HG02938 (cell line): ENCODE data around the gene FAM83C.

Experiments
- ATAC-seq: cut with Tn5 transposase; IDR thresholded peaks from one replicate; pipeline ENCODE4 v1.9.1; 2021; ENCODE audit warnings: mild to moderate bottlenecking, moderate library complexity; ENCODE audit not compliant: unreplicated experiment

FAM83C gene

DNA sequence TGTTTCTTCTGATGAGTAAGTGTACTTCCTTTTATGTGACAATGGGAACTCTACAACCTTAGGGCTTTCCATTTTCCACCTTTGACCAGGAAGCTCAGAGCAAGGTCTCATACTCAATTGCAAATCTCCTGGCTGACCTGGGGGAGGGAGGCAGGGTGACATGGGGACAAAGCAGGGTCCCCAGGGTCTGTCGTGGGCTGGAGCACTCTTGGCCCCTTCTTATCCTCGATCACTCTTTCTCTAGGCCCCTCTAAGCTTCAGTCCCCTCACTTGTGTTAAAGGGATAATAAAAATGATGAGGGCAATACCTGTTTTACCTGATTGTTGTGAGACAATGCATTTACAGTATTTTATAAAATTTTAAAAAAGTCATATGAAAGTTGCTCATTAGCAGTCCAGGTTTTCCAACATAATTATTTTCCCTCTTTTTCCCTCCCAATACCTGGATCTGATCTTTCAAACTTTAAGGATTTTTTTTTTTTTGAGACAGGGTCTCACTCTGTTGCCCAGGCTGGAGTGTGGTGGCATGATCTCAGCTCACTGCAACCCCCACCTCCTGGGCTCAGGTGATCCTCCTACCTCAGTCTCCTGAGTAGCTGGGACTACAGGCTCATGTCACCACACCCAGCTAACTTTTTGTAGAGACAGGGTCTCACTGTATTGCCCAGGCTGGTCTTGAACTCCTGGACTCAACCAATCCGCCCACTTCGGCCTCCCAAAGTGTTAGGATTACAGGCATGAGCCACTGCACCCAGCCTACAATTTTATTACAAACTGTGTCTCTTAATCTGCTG is 8.4 kb upstream of the FAM83C start:
- no peak for ATAC-seq

- no peak for ATAC-seq
Observed at GRCh38 chr20:35299780-35300179, 7.6 kb upstream of the FAM83C start.

DNA sequence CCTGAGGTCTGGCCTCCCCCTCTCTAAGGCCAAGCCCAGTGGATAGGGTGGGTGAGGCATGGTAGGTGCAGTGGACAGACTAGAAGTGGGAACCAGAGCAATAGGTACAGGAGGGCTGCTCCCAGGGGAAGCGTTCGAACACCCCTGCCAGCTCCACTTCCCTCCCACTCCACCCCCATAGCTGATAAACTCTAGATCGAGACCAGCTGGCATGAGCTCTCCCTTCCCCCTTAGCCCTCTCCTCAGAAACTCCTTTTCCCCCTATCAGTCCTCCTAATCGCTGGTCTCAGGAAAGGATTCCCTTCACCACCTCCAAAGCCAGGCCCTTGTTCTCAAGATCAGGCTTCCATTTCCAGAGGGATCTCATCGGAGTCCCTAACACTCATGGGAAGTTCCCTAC is 6.0 kb upstream of the FAM83C start:
- ATAC-seq, result no peak

- ATAC-seq, result no peak
Observed at GRCh38 chr20:35297740-35298139, 5.5 kb upstream of the FAM83C start.

DNA sequence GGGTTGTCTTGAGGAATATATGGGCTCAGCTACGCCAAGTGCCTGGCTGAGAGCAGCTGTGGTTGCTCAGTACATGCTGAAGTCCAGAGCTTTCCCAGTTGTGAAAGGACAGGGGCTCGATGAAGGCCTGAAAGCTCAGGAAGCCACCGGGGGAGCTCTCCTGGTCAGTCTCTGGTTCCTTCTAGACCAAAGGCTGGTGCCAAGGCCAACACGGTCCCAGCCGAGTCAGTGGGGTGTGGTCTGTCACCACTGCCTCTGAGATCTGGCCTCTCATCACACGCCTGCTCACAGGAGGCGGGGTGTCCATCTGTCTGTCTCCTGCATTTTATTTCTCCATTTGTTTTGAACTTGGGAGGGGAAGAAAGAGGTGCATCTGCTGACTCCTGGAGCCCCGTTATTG is 4.9 kb upstream of the FAM83C start:
- no peak for ATAC-seq

- no peak for ATAC-seq
Observed at GRCh38 chr20:35296101-35296554, 3.9 kb upstream of the FAM83C start.

DNA sequence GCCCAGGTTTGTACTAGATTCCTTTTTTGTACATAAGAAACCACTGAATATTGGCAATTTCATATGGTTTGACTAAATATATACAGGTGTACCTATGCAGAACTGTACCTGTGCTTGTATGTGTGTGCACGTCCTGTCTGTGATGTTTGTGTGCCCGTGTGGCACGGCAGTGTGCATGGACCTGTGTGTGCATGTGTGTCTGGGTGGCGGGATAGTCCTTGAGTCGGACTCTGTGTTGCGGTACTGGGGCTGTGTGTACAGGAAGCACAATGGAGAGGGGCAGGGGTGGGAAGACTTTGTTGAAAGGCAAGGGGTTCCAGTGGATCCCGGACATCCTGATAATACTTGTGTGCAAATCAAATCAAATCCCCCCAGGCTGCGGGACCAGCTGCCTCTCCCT is 3.4 kb upstream of the FAM83C start:
- ATAC-seq, result no peak

GRCh38 chr20:35295058-35295457 is 2.8 kb upstream of the FAM83C start:
- ATAC-seq, result no peak

GRCh38 chr20:35294293-35294685 is 2.1 kb upstream of the FAM83C start:
- no peak for ATAC-seq

- ATAC-seq, result no peak
Observed at GRCh38 chr20:35293303-35294292, 1.4 kb upstream of the FAM83C start.

GRCh38 chr20:35292504-35293285 is 470 bp upstream of the FAM83C start:
- ATAC-seq, result no peak

GRCh38 chr20:35290887-35291417 is 1.3 kb downstream of the FAM83C start:
- ATAC-seq, result no peak

DNA sequence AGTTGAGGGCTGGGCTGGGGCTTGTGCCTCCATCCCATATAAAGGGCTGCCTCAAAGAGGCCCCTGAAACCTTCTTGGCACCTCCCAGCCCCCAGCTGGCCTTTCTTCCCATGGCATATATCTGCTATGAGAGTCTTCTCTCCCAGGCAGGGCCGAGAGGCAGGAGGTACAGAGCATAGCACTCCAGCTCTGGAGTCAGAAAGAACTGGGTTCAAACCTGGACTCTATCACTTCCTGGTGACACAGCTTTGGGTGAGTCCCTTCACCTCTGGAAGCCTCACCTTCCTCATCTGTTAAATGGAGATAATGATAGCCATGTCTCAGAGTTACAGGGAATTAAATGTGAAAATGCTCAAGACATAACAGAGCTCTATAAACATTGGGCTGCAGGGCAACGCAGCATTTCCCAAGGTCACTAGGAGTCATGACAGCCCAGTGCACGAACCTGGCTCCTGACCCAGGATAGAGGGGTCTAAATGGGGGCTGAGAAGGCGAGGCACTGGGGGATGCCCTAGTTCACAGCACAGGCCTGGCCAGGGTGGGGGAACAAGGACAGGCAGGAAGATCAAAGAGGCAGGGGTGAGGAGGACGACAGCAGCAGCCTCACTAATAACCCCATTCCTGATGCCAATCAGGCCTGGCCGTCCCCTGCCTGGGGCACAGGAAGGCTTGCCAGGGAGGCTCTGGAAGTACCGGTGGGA is 1.9 kb downstream of the FAM83C start:
- no peak for ATAC-seq

DNA sequence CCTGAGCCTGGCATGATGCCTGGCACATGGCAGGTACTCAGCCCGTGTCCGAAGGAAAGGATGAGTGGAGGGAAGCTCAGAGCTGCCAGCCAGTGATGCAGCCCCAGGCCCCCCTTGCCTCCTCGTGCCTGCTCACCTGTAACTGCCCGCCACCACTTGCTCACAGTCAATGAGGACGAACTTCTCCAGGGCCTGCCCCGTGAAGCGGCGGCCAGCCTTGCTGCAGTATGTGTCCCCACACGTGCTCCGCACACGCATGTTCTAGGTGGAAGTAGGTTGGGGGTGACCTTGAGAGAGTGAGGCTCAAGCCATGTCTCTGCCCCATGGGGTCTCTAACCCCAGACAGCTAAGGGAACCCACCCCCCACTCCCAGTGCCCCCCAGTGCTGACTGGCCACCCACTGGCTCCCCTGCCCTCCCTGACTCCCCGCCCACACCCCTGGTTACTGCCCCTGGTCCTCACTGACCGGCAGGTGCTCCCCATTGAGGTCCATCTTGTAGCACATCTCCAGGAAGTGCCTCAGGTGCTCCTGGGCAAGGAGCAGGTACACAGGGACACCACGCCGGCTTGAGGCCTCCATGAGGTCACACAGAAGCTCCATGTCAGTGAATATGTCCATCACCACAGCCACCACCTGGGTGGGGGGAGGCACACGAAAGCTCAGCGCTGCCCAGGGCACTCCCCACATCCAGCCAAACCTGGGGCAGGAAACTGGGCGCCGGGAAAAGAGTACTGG is 3.7 kb downstream of the FAM83C start:
- no peak for ATAC-seq

DNA sequence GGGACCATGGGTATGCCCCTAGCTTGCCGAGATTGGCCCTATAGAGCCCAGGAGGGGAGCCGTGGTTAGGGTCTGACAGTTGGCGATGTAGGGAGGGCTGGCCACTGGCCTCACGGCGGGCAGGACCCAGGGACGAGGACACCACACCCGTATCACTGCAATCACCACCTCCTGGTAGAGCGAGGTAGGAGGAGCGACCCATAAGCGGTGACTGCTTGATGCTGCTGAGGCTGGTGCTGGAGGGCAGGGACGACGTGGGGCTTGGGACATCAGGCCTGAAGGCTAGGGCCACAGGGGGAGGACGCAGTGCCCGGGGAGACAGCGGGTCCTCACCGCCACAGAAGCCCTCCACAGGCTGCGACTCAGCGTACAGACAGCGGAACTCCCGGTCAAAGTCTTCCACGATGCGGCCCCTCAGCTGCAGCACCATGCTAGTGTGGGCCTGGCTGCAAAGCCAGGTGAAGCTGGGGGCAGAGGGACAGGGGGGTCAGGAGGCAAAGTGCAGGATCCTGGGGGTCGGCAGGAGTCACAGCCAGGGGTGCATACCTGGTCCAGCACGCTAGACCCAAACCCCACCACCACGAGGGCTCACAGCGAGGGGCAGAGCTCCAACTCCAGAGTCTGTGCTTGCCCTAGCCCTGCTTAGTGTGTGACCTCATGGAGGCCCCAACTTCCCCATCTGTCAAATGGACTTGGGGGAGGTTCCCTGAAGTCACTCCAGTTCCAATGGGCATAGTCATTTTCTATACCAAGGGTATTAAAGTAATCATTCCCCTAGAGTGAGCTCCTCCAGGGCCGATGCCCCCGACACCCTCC is 4.5 kb downstream of the FAM83C start:
- ATAC-seq, result no peak

GRCh38 chr20:35286899-35287508 is 5.2 kb downstream of the FAM83C start:
- ATAC-seq, result no peak

GRCh38 chr20:35286077-35286898 is 5.9 kb downstream of the FAM83C start:
- no peak for ATAC-seq

- no peak for ATAC-seq
Observed at GRCh38 chr20:35285806-35286076, 6.5 kb downstream of the FAM83C start.
